Fibroblast of mammary gland (primary cell): Measurements from ENCODE around the gene SCN7A.
A peak's percentile ranks its signal among the peaks of the same experiment; 100 is the strongest.

Source experiments
- DNase-seq: peaks from one replicate; pipeline ENCODE4 v3.0.0-alpha.2; 2010; ENCODE audit warnings: low read depth
- H3K4me3 ChIP-seq: 2 replicates; pipeline ENCODE4 v1.5.1; 2011; ENCODE audit warnings: low read depth, mild to moderate bottlenecking, low read length, moderate library complexity; ENCODE audit not compliant: control insufficient read depth
- CTCF ChIP-seq: conservative IDR thresholded peaks from 2 replicates; pipeline ENCODE4 v1.5.1; 2011; ENCODE audit warnings: low read depth, low read length, inconsistent platforms; ENCODE audit not compliant: control insufficient read depth, insufficient read depth

SCN7A gene

GRCh38 chr2:166436976-166437375 is 57.1 kb downstream of the SCN7A start:
- TF ChIP-seq CTCF = no peak
- DNase-seq = no peak
- no peak overlapping the region for H3K4me3 ChIP-seq

- no peak overlapping the region for H3K4me3 ChIP-seq
- no peak for TF ChIP-seq CTCF
- no peak for DNase-seq
Measured at GRCh38 chr2:166436189-166436588, 57.9 kb downstream of the SCN7A start.

GRCh38 chr2:166434491-166434890 is 59.6 kb downstream of the SCN7A start:
- no peak for TF ChIP-seq CTCF
- H3K4me3 ChIP-seq = no peak overlapping the region
- DNase-seq = no peak

- H3K4me3 ChIP-seq = no peak overlapping the region
- DNase-seq = no peak
- no peak for TF ChIP-seq CTCF
Measured at GRCh38 chr2:166433457-166433856, 60.6 kb downstream of the SCN7A start.

GRCh38 chr2:166432331-166432730 is 61.7 kb downstream of the SCN7A start:
- DNase-seq = no peak
- no peak for TF ChIP-seq CTCF
- no peak overlapping the region for H3K4me3 ChIP-seq

- no peak overlapping the region for H3K4me3 ChIP-seq
- no peak for DNase-seq
- TF ChIP-seq CTCF = no peak
Measured at GRCh38 chr2:166424841-166425240, 69.2 kb downstream of the SCN7A start.

GRCh38 chr2:166419616-166419934 is 74.5 kb downstream of the SCN7A start:
- TF ChIP-seq CTCF = peak; percentile 60
- H3K4me3 ChIP-seq = no peak overlapping the region
- peak; percentile 71 for DNase-seq
